ENCODE data around the gene TRMT10C.

TRMT10C gene

DNA sequence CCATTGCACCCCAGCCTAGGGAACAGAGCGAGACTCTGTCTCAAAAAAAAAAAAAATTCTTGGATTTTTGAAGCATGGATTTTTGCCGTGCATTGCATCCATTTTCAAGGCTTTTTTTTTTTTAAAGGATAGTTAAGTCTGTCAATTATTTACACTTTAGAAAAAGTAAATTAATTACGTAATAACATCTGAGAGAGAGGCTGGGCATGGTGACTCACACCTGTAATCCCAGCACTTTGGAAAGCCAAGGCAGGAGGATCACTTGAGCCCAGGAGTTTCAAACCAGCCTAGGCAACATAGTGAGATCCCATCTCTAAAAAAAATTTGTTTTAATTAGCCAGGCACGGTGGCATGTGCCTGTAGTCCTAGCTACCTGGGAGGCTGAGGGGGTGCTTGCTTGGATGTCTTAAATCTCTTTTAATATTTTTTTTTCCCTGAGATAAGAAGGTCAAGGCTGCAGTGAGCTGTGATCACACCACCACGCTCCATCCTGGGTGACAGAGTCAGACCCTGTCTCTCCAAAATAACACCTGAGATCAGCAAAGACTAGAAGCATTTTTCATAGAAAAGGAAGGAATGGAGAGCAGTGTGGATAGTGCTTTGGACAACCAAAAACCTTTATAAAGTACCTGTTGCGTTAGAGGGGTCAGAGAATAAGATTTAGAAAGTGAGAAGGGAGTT is 41.8 kb upstream of the TRMT10C start:
- TF ChIP-seq, protein P1, sequence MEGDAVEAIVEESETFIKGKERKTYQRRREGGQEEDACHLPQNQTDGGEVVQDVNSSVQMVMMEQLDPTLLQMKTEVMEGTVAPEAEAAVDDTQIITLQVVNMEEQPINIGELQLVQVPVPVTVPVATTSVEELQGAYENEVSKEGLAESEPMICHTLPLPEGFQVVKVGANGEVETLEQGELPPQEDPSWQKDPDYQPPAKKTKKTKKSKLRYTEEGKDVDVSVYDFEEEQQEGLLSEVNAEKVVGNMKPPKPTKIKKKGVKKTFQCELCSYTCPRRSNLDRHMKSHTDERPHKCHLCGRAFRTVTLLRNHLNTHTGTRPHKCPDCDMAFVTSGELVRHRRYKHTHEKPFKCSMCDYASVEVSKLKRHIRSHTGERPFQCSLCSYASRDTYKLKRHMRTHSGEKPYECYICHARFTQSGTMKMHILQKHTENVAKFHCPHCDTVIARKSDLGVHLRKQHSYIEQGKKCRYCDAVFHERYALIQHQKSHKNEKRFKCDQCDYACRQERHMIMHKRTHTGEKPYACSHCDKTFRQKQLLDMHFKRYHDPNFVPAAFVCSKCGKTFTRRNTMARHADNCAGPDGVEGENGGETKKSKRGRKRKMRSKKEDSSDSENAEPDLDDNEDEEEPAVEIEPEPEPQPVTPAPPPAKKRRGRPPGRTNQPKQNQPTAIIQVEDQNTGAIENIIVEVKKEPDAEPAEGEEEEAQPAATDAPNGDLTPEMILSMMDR (IDR thresholded peaks at IDR 0.05): no peak
- Mint-ChIP-seq H3K9me3 (no peaks in the 10 kb centered on the region), H3K36me3 (ENCODE audit: low read depth) (no peaks in the 10 kb centered on the region), H3K4me1 (no peaks in the 10 kb centered on the region), H3K27ac (no peak overlapping the region), H3K4me3 (no peak overlapping the region), H3K27me3 (ENCODE audit: low read depth, poor library complexity) (peaks cover 36% of the 10 kb centered on the region)
- DNase-seq: no peak

DNA sequence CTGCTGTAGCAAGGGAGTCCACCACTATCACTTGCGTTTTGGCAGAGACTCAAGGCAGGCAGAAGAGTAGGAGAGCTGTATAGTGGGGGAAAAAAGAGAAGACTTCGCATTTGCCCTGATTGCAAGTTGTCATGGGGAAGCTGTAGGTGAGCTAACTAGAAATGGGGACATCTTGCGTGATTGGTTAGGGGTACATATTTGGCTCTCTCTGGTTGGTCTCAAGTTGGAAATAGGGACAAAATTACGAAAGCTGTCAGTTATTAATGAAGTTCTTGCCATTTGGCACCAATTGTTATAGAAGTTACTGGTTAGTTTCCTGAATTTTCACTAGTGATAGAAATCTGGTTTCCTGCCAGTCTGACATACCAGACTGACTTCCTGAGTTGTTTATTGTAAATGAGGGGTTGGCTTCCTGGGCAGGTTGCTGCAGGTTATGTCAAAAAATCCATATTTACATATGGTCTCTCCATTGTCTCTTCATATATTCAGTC is 40.4 kb upstream of the TRMT10C start:
- Mint-ChIP-seq H3K27me3 (ENCODE audit: low read depth, poor library complexity) (peaks cover 28% of the 10 kb centered on the region), H3K27ac (no peak overlapping the region), H3K9me3 (no peaks in the 10 kb centered on the region), H3K36me3 (ENCODE audit: low read depth) (no peaks in the 10 kb centered on the region), H3K4me3 (no peak overlapping the region), H3K4me1 (no peaks in the 10 kb centered on the region)
- no peak for DNase-seq
- TF ChIP-seq, protein P1 (IDR thresholded peaks at IDR 0.05): no peak

DNA sequence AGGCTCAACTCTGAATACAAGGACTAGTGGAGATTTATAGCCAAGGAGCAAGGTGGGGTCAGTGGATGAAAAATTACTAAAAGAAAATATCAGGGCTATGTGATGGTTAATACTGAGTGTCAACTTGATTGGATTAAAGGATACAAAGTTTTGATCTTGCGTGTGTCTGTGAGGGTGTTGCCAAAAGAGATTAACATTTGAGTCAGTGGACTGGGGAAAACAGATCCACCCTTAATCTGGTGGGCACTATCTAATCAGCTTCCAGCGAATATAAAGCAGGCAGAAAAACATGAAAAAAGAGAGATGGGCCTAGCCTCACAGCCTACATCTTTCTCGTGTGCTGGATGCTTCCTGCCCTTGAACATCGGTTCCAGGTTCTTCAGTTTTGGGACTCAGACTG is 34.2 kb upstream of the TRMT10C start:
- peaks cover 10% of the 10 kb centered on the region for H3K27me3 Mint-ChIP-seq (ENCODE audit: low read depth, poor library complexity)
- no peak for DNase-seq
- TF ChIP-seq, protein P1 (IDR thresholded peaks at IDR 0.05): no peak
- H3K4me1 Mint-ChIP-seq: peaks cover 6% of the 10 kb centered on the region
- H3K9me3 Mint-ChIP-seq: peaks cover 4% of the 10 kb centered on the region
- no peak overlapping the region for H3K27ac Mint-ChIP-seq
- no peak overlapping the region for H3K4me3 Mint-ChIP-seq
- no peaks in the 10 kb centered on the region for H3K36me3 Mint-ChIP-seq (ENCODE audit: low read depth)

DNA sequence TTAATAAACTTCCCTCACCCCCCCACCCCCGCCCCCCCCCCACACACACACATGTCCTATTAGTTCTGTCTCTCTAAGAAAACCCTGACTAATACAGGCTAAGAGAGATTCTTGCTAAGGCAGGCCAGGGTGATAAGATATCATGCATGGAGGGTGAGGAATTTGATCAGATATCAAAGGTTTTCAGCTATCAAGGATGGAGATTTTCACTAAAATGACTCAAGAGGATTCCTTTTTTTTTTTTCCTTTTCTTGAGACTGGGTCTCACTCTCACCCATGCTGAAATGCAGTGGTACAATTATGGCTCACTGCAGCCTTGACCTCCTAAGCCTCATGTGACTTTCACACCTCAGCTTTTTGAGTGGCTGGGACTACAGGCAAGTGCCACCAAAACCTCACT is 33.8 kb upstream of the TRMT10C start:
- no peaks in the 10 kb centered on the region for H3K36me3 Mint-ChIP-seq (ENCODE audit: low read depth)
- DNase-seq: no peak
- peaks cover 6% of the 10 kb centered on the region for H3K4me1 Mint-ChIP-seq
- H3K27ac Mint-ChIP-seq: no peak overlapping the region
- peaks cover 10% of the 10 kb centered on the region for H3K27me3 Mint-ChIP-seq (ENCODE audit: low read depth, poor library complexity)
- H3K4me3 Mint-ChIP-seq: no peak overlapping the region
- TF ChIP-seq, protein P1 (IDR thresholded peaks at IDR 0.05): no peak
- peaks cover 4% of the 10 kb centered on the region for H3K9me3 Mint-ChIP-seq

DNA sequence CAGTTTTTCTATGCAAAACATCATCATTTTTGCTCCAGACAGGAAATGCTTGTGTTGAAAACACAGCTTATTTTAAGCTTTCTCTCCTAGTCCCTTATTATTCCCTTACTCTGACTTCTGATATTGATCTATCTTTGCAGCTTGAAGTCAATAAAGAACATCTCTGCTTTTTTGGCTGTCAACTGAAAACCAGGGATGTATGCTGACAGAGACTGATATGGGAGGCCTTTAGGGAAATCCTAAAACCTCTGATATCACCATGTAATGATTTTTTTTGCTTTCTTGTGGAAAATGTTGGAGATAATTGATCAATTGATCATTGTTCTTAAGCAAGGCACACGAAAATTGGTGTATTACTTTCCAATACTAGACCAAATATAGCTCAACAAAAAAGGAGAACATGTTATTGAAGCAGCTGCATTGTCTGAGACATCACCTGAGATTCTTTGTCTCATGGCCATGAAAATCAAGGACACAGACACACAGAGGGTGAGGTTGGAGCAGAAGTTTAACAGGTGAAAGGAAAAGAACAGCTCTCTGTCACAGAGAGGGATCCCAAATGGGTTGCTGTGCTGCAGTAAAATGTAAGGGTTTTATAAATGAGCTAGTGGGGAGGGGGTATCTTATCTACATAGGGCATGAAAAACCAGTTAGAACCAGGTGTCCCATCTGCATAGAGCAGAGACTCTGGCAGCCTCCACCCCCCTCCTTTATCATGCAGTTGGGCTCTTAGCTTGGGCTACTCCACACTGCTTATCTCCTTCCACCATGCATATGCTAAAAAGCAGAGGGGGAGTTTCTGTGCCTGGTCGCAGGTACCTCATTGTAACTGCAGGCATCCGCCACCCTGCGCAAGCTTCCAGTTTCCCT is 31.6 kb upstream of the TRMT10C start:
- H3K27ac Mint-ChIP-seq: no peak overlapping the region
- TF ChIP-seq, protein P1 (IDR thresholded peaks at IDR 0.05): no peak
- DNase-seq: no peak
- H3K36me3 Mint-ChIP-seq (ENCODE audit: low read depth): no peaks in the 10 kb centered on the region
- no peak overlapping the region for H3K4me3 Mint-ChIP-seq
- peaks cover 6% of the 10 kb centered on the region for H3K4me1 Mint-ChIP-seq
- peaks cover 10% of the 10 kb centered on the region for H3K27me3 Mint-ChIP-seq (ENCODE audit: low read depth, poor library complexity)
- peaks cover 4% of the 10 kb centered on the region for H3K9me3 Mint-ChIP-seq
